WTC11 (cell line): ENCODE results near the gene DCX.

ENCODE experiments used
- CTCF ChIP-seq: fragments of 200-600 bp; IDR thresholded peaks from 2 replicates; pipeline ENCODE4 v1.8.0; 2022; ENCODE audit warnings: antibody characterized with exemption
- ELF4 ChIP-seq: sonication (generic); formaldehyde crosslinking; IDR thresholded peaks from 2 replicates; pipeline ENCODE4 v1.8.1; 2022; ENCODE audit warnings: low read depth, mild to moderate bottlenecking, moderate library complexity, missing genetic modification reagents
- FOXJ3 ChIP-seq: sonication (generic); formaldehyde crosslinking; IDR thresholded peaks from 2 replicates; pipeline ENCODE4 v1.9.0; 2021; ENCODE audit warnings: missing genetic modification reagents, mild to moderate bottlenecking, borderline replicate concordance
- RELA ChIP-seq: sonication (generic); formaldehyde crosslinking; IDR thresholded peaks from 2 replicates; pipeline ENCODE4 v1.8.1; 2022; ENCODE audit warnings: missing genetic modification reagents, mild to moderate bottlenecking, borderline replicate concordance
- USF1 ChIP-seq: sonication (generic); formaldehyde crosslinking; IDR thresholded peaks from 2 replicates; pipeline ENCODE4 v1.8.0; 2022; ENCODE audit warnings: mild to moderate bottlenecking, missing genetic modification reagents
- ZNF121 ChIP-seq: sonication (generic); formaldehyde crosslinking; IDR thresholded peaks from 2 replicates; pipeline ENCODE4 v1.8.0; 2023; ENCODE audit warnings: missing genetic modification reagents
- ZNF396 ChIP-seq: fragments of 250-450 bp; sonication (Bioruptor Pico); IDR thresholded peaks from 2 replicates; pipeline ENCODE4 v1.8.0; 2021; ENCODE audit warnings: mild to moderate bottlenecking, moderate library complexity, borderline replicate concordance
- TF ChIP-seq, protein P1 (sequence below): sonication (generic); formaldehyde crosslinking; IDR thresholded peaks from 2 replicates; pipeline ENCODE4 v1.8.1; 2023; ENCODE audit warnings: mild to moderate bottlenecking, missing genetic modification reagents
- TF ChIP-seq, protein P2 (sequence below): sonication (generic); formaldehyde crosslinking; IDR thresholded peaks from 2 replicates; pipeline ENCODE4 v1.8.0; 2023; ENCODE audit warnings: missing genetic modification reagents, mild to moderate bottlenecking, borderline replicate concordance

DNA sequence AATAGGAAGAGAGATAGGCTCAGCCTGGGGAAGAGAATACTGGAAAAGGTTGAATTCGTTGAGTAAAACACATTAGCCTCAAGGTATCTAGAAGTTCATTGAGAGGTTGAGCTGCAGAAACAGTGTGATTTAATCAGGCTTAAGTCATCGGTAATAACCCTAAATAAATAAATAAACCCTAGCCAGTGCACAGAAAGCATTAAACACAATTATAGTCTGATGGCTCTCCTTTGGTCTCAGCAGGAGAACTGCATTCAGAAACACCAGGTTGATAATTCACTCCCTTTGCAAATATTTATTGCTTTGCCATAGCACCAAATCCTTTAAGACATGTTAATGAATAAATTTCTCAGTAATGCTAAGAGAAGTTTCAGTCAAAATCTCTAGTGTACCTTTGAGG, 9.6 kb downstream of the DCX start:
- TF ChIP-seq CTCF (no peak), RELA (no peak), ZNF121 (no peak), USF1 (CRISPR knock-in tag) (no peak), ZNF396 (CRISPR knock-in tag) (no peak), ELF4 (CRISPR knock-in tag) (no peak), FOXJ3 (no peak)
- TF ChIP-seq, protein P1, sequence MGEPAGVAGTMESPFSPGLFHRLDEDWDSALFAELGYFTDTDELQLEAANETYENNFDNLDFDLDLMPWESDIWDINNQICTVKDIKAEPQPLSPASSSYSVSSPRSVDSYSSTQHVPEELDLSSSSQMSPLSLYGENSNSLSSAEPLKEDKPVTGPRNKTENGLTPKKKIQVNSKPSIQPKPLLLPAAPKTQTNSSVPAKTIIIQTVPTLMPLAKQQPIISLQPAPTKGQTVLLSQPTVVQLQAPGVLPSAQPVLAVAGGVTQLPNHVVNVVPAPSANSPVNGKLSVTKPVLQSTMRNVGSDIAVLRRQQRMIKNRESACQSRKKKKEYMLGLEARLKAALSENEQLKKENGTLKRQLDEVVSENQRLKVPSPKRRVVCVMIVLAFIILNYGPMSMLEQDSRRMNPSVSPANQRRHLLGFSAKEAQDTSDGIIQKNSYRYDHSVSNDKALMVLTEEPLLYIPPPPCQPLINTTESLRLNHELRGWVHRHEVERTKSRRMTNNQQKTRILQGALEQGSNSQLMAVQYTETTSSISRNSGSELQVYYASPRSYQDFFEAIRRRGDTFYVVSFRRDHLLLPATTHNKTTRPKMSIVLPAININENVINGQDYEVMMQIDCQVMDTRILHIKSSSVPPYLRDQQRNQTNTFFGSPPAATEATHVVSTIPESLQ (CRISPR knock-in tag), result no peak
- TF ChIP-seq, protein P2, sequence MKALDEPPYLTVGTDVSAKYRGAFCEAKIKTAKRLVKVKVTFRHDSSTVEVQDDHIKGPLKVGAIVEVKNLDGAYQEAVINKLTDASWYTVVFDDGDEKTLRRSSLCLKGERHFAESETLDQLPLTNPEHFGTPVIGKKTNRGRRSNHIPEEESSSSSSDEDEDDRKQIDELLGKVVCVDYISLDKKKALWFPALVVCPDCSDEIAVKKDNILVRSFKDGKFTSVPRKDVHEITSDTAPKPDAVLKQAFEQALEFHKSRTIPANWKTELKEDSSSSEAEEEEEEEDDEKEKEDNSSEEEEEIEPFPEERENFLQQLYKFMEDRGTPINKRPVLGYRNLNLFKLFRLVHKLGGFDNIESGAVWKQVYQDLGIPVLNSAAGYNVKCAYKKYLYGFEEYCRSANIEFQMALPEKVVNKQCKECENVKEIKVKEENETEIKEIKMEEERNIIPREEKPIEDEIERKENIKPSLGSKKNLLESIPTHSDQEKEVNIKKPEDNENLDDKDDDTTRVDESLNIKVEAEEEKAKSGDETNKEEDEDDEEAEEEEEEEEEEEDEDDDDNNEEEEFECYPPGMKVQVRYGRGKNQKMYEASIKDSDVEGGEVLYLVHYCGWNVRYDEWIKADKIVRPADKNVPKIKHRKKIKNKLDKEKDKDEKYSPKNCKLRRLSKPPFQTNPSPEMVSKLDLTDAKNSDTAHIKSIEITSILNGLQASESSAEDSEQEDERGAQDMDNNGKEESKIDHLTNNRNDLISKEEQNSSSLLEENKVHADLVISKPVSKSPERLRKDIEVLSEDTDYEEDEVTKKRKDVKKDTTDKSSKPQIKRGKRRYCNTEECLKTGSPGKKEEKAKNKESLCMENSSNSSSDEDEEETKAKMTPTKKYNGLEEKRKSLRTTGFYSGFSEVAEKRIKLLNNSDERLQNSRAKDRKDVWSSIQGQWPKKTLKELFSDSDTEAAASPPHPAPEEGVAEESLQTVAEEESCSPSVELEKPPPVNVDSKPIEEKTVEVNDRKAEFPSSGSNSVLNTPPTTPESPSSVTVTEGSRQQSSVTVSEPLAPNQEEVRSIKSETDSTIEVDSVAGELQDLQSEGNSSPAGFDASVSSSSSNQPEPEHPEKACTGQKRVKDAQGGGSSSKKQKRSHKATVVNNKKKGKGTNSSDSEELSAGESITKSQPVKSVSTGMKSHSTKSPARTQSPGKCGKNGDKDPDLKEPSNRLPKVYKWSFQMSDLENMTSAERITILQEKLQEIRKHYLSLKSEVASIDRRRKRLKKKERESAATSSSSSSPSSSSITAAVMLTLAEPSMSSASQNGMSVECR (CRISPR knock-in tag), result no peak
